ENCODE results near the gene BEST1. TPM values are rescaled to one million over a fixed set of nuclear protein-coding genes. Genes with fewer than 3 reads are reported as not detected.

BEST1 gene
- total RNA-seq, 1 donor from 2014 or later = 0.12 TPM

DNA sequence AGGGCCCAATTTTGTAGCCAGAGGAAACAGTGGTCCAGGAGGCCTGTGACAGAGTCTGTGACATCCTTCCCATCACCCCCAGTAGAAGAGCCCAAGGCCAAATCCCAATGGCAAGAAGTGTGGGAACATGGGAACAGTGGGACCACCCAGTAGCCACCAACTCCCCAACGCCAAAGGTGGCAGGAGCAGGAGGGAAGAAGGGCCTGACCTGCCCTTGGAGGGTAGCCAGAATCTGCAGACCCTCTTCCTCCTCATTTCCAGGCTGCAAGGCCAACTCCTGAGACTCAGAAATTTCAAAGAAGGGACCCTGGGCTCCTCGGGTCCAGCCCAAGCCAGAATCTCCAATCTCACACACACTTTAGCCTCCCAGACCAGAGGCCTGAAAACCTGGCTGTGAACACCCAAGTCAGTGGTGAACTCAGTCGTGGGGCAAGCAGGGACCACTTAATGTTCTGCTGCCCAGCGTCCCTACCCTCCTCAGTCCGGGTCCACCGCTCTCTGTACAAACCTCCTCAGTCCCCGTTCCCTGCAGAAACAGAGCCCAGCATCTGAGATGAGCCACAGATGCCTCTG, 38.9 kb upstream of the BEST1 start:
- DNase-seq (ENCODE audit: low read depth) = no peak
- TF ChIP-seq, protein P1, sequence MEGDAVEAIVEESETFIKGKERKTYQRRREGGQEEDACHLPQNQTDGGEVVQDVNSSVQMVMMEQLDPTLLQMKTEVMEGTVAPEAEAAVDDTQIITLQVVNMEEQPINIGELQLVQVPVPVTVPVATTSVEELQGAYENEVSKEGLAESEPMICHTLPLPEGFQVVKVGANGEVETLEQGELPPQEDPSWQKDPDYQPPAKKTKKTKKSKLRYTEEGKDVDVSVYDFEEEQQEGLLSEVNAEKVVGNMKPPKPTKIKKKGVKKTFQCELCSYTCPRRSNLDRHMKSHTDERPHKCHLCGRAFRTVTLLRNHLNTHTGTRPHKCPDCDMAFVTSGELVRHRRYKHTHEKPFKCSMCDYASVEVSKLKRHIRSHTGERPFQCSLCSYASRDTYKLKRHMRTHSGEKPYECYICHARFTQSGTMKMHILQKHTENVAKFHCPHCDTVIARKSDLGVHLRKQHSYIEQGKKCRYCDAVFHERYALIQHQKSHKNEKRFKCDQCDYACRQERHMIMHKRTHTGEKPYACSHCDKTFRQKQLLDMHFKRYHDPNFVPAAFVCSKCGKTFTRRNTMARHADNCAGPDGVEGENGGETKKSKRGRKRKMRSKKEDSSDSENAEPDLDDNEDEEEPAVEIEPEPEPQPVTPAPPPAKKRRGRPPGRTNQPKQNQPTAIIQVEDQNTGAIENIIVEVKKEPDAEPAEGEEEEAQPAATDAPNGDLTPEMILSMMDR (conservative IDR thresholded peaks at IDR 0.05; ENCODE audit: low read depth, low read length) = no peak
- H3K4me3 ChIP-seq (ENCODE audit: low read depth, low read length) = no peak overlapping the region

DNA sequence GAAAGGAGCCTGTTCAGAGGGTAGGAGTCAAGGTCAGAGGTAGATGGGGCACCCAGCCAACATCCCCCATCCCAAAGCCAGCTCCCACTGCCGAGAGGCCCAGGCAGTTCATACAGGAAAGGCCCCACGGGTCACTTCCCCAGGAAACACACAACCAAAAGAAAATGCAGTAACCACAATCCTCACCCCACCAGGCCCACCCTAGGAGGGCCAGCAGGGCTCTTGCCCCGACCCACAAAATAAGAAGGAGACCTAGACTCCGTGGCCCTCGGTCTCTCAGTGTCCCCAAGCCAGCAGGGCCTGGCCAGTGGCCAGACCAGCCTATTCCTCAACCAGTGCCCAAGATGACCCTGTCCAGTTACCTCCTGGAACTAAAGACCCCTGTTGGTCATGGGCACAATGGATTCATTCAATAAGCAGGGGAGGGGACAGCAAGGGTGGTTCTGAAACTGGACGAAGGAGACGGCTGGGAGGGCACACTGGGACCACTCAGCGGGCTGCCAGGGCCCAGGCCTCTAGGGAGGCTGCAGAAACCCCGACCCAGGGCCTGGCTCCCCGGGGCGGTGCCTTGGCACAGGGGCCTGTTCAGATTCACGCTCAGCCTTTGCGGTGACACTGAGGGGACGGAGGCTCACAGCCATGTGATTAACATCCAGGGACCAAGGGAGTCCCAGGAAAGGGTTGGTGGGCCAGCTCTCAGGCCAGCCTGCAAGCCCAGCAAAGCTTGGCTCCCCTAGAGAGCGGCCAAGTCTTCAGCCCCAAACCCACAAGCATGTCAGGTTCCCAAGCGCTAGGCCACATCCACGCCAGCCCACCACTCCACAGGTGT, 38.2 kb upstream of the BEST1 start:
- DNase-seq (ENCODE audit: low read depth) = no peak
- no peak overlapping the region for H3K4me3 ChIP-seq (ENCODE audit: low read depth, low read length)
- TF ChIP-seq, protein P1 (conservative IDR thresholded peaks at IDR 0.05; ENCODE audit: low read depth, low read length) = no peak

DNA sequence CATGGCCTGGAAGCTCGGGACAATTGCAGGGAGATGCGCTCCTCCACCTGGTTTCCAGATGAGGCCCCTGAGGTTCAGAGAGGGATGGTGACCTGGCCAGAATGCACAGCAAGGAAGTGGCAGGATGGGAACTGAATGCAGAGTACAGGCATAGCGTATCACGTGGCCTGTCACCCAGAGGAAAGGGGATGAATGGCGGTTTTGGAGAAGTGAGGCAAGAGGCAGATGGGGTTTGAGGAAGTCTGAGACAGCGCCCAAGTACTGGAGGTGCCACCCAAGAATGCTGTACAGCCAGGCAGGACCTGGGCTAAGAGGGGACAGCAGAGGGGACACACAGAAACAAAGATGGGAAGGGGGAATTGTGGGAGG, 37.6 kb upstream of the BEST1 start:
- H3K4me3 ChIP-seq (ENCODE audit: low read depth, low read length) = no peak overlapping the region
- no peak for DNase-seq (ENCODE audit: low read depth)
- TF ChIP-seq, protein P1 (conservative IDR thresholded peaks at IDR 0.05; ENCODE audit: low read depth, low read length) = no peak

DNA sequence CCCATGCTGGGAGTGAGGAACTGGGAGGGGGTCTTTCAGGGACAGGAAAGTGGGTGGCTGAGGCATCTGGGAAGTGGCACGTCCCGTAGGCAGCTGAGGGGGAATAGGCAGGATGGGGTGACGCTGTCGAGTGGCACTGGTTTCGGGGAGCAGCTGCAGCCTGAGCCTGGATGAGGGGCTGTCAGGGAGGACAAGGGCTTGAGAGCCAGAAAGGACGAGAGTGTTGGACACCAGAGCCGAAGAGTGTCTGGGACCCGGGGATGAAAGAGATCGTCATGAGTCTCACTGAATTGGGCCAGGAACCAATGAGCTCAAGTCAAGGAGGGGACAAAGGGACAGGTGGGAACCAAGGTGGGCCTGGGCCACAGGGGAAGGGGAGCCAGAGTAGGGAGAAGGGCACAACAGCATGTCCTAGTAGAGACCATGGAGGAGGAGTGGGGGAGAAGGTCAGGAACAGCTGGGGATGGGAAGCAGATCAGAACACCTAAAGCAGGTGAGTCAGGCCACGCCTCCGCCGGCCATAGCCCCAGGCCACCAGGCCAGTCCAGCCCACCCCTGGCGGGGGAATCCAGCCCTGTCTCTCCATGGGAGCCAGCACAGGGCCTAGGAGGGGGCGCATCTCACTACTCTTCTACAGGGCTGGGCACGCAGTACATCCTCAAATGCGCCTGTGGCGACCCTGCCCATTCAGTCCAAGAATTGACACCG, 37.0 kb upstream of the BEST1 start:
- no peak for DNase-seq (ENCODE audit: low read depth)
- no peak overlapping the region for H3K4me3 ChIP-seq (ENCODE audit: low read depth, low read length)
- TF ChIP-seq, protein P1 (conservative IDR thresholded peaks at IDR 0.05; ENCODE audit: low read depth, low read length) = no peak

DNA sequence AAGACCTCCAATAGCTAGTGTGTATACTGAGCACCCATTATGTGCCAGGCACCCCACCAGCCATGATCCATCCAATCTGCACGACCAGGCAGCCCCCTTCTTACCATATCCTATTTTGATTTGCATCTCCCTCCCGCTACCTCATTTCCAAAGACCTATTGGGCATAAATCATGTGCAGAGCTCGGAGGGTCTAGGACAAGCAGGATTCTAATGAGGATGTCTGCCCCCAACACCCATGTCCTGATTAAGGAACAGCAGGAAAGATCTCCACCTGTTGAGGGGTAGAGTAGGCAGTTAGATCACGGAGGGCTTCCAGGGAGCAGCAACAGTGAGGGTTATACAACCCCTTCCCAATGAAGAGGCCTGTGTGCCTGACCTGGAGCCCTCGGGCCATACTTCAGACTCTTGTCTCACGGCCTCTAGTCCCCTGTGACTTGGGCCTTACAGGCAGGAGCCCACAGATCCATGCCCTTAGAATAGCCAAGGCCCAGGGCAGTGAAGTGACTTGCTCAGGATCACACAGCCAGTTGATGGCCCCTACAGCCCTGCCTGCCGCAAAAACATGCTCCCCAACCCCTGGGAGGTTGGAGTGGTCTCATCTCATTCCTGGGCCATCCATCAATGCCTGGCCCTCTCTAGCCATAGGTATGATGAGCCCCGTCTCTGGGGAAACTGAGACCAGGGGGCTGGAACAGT, 36.3 kb upstream of the BEST1 start:
- no peak for DNase-seq (ENCODE audit: low read depth)
- TF ChIP-seq, protein P1 (conservative IDR thresholded peaks at IDR 0.05; ENCODE audit: low read depth, low read length) = no peak
- no peak overlapping the region for H3K4me3 ChIP-seq (ENCODE audit: low read depth, low read length)

DNA sequence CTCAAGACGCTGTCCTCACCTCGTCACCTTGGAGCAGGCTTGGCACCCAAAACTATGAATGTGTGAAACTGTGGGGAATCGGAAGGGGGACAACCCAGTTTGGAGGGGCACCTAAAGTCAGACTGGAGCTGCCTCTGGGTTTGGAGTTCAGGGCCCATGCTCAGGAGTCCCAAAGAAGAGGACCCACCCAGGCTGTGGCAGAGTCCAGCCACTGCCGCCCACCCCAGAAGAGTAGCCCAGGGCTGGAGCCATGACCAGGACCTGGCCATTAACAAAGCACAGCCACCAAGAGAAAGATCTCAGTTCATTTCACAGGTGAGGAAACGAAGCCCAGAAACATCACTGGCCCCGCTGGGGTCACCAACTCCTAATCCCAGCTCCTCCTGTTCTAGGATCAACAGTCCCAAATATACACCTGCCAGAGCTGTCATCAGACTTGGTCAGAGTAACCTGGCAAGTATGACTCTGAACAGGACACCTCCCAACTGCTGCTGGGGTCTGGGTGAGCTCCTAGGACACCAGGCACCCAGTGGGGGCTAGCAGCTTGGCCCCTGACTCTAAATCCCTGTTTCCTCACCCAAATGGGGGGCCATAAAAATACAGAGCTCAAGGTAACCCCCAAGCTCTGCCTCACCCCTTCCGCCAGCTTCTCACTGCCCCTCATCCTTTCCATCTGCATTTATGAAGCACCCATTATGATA, 35.5 kb upstream of the BEST1 start:
- no peak overlapping the region for H3K4me3 ChIP-seq (ENCODE audit: low read depth, low read length)
- TF ChIP-seq, protein P1 (conservative IDR thresholded peaks at IDR 0.05; ENCODE audit: low read depth, low read length) = no peak
- no peak for DNase-seq (ENCODE audit: low read depth)

All from epithelial cell of proximal tubule (primary cell).